ENCODE results near the gene HOXA9. TPM values are rescaled to one million over a fixed set of nuclear protein-coding genes. Genes with fewer than 3 reads are reported as not detected.

The HOXA9 gene
- total RNA-seq, 1 donor from 2014 or later = 9.6 TPM

DNA sequence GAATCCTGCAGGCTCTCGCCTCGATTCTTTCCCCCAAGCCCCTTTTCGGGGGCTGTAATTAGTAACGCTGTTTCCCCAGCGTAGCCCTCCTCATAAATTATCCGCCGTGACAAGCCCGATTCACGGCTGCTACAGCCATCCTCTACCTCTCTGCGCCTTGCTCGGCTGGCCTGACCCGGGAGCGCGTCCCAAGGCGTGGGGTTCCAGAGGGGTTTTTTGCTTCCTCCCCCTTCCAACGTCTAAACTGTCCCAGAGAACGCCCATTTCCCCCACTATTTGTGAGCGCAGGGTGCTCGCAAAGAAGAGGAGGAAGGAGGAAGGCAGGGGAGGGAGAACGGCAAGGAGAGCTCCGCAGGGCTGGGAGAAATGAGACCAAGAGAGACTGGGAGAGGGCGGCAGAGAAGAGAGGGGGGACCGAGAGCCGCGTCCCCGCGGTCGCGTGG, 22.7 kb downstream of the HOXA9 start:
- no peak for DNase-seq

DNA sequence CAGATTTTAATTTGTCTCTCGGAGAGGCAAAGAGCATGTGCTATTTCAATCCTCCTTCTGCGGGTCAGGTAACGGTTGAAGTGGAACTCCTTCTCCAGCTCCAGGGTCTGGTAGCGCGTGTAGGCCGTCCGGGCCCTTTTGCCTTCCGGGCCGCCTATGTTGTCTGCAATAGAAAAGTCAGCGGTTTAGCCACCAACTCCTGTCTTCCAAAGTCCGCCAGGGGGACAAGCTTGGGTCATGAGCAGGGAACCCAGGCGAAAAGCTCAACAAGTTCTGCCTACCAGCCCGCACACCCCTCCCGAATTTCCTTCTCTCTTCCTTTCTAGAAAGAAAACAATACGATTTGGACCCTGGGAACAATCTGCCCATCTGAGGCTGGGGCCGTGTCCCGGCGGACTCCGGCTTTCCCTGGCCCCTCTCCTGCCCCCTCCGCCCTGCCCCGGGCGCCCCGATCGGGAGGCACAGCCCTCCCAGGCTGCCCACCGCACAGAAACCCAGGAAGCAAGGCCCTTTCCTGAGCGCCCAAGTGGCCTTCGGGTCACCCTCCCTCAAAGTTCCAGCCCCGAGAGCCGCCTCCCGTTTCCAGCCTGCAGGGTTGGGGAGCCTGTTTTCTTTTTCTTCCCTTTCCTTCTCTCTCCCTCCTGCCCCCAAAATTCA, 23.3 kb downstream of the HOXA9 start:
- no peak for DNase-seq

DNA sequence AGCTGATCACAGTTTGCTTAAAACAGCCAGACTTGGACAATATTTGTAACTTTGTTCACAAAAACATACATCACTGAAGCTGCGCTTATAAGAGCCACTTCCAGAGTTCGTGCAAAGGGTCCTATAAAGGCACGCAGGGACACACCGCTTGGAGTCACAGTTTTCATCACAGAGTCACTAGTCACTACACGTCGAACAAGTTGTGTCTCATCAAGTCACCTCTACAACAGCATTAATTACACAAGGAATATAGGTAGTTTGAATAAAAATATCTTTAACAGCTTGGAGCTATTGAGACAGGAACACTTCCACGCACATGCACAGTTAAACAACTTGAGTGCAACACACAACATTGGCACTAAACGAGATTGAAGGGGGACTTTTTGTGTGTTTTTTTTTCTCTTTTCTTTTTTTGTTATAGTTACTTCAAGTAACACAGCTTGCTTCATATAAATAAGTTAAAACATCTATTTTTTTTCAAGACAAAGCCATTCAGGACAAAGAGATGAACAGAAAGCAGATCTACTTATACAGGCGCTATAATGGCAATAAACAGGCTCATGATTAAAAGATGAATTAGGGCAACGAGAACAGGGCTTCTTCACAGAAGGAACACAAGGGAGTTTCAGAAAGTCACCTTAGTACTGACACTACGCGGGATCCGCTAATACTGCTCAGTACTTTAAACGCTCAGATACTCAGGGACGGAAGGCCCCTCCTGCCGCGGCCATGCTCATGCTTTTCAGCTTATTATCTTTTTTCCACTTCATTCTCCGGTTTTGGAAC, 24.0 kb downstream of the HOXA9 start:
- no peak for DNase-seq

DNA sequence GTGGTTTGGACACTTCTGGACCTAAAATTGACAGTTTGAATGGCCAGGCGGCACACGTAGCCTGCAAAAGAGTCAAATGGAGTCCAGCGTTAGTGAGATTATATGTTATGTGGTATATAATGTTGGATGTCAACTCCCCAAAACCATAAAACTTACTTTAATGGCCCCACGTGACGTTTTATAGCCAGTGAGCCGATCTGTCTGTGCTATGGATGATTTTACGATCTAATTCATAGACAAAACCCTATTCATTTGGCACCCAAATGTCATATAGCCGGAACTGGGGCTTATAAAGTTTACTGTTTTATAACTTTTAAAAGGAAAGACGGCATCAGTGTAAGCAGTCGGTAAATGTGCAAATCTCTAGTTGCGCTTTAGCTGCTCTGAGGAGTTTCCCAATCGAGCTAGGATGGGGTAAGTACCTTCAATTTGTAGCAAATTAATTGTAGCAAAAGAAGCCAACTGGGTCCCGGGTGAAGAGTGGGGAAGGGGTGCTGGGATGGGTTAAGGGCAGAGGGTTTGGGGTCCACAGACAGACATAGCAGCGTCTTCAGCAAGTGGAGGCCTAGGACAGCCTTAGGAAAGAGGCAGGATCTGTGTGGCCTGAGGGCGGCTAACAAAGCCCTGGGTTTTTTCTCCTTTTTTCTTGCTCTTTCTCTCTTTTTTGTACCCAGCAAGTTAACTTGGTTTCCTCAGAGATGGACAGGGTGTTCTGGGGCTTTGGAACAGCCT, 25.0 kb downstream of the HOXA9 start:
- DNase-seq = no peak

- DNase-seq = no peak
Observed at GRCh38 chr7:27139334-27140125, 25.8 kb downstream of the HOXA9 start.

DNA sequence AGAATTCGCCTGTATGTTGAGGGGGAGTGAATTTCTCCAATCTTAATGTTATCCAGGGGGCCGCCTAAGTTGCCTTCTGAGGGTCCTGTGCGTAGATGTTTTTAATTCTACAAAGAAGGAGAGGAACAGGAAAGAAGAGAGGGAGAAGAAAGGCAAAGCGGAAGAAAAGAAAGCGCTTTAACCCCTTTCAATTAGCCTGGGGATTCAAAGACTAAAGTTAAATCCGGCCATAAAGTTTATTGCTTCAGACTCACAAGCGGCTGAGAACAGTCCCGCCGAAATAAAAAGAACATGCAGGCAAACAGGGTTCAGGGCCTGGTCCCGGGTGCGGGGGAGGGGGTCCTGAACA, 26.4 kb downstream of the HOXA9 start:
- no peak for DNase-seq

DNA sequence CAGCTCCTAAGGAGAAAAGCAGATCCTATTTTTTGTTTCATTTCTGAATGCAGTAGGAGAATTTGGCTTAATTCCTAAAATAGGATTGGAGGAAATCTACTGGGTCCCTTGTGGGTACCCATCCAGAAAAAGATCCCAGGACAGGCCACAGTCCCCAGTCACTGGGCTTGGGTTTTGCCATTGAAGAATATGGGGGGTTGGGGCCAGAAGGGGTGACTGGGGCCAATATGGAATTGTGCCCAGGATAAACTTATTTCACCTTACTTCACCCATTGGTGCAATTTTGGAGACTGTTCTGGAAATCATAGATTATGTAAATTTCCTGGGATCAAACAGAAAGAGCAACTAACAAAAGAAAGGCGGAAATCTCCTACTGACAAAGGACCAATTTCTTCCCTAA, 26.9 kb downstream of the HOXA9 start:
- DNase-seq = no peak

GRCh38 chr7:27137640-27138315, 27.6 kb downstream of the HOXA9 start:
- no peak for DNase-seq

DNA sequence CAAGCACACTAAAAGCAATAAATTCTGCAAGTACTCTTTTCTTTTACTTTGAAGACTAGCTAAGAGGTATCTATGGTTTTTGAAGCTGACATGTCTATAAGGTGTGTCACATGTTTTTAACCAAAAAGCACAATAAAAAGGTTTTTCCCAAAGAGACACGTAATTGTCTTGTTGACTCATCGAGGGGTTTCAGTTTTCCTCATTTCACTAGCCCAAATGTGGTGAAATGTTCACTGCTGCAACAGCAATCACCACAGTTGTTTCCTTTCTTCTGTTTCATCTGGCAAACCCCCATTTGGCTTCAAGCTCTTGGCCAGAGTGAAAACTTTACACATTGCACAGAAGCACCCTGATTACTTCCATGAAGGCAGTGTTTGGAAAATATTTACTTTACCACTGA, 30.9 kb downstream of the HOXA9 start:
- no peak for DNase-seq

- DNase-seq = no peak
Observed at GRCh38 chr7:27133409-27134231, 31.7 kb downstream of the HOXA9 start.

DNA sequence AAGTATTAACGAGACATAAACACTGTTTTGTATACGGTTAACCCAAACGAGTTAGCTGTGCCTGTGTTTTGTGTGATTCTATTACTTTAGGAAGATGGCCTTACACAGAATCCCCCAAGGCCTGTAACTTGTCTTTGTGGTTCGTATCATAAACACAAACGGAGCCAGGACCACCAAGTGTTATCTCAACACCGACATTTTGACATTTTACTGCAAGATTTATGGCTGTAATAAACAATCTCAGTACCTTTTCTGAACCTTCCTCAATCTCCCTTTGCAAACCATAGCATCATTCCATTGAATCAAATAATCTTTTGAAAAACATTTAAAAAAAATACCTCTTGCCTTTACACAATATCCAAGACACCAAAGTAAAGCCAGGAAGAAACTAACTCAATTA, 32.4 kb downstream of the HOXA9 start:
- DNase-seq = no peak

DNA sequence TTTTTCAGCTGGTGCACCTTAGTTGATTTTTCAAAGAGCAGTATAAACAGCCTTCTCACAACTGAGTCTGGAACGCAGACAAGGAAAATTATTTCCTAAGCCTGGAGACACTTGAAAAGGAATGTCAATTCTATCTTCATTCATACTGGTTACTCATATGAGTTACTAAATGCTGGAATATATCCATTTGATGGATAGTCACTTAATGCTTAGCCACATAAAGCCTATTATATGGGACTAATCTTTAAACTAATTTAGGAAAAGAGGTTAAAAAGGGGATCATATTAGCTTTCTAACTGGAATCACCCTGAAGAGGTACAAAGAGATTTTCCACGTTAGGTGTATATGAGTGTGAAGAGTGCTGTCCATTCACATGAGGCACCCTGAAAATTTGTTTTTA, 33.1 kb downstream of the HOXA9 start:
- no peak for DNase-seq

DNA sequence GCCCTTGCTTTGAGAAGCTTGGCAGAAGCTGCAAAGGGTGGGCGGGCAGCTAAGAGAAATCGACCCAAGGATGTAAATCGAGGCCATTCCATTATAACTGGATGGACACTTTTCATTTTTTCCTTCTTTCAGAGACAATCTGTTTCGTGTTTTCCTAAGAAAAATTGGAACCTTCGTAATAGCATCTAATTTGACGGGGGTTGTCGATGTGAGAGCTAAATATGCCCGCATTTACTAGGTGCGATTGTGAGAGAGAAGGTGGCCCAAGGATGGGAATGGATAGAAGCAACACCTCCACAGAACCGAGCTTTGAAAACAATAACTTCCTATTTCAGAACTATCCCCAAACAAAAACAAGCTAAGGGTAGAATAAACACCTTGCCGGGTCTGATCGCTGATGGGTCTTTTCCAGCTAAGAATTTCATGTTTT, 33.9 kb downstream of the HOXA9 start:
- DNase-seq = no peak

DNA sequence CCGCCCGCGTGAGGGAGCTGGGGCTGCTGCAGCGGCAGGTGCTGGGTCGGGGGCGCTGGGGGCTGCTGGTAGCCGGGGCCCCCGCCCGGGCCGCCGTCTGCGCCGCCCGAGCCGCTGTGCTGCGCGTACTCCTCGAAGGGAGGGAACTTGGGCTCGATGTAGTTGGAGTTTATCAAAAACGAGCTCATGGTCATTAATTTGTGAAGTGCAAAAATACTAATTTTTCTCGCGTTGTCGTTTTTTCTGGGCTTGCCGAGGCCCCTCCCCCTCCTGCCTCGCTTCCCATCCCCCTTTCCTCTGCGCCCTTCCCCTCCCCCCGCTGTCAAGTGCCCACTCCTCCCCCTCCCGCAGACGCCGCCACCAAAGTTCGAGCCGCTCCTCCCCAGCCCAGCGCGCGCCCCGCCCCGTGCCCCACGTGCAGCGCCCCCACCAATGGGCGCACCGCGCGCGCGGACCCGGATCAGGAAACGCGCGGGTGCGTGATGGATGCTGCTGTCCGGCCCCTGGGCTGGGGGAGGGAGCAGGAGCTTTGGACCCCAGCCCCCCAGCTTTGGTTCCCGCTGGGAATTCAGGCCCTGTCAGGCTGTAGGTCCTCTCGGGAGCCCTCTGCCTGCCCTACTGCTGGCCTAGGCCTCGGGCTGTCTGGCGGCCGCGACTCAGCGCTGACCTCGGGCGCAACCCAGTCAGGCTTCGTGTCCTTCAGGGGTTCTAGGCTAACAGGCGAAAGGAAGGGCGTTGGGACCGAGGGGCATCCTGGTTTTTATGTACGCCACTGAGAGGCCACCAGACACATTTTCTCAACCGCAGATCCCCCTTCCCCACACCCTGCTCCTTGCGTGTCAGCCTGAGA, 34.6 kb downstream of the HOXA9 start, which contains the start of gene HOXA4:
TSS of gene HOXA4 (minus strand) at position 218 of the 850 bp plus-strand sequence. CDS start at position 194, 24 bp downstream.
- DNase-seq = peak; percentile 83

DNA sequence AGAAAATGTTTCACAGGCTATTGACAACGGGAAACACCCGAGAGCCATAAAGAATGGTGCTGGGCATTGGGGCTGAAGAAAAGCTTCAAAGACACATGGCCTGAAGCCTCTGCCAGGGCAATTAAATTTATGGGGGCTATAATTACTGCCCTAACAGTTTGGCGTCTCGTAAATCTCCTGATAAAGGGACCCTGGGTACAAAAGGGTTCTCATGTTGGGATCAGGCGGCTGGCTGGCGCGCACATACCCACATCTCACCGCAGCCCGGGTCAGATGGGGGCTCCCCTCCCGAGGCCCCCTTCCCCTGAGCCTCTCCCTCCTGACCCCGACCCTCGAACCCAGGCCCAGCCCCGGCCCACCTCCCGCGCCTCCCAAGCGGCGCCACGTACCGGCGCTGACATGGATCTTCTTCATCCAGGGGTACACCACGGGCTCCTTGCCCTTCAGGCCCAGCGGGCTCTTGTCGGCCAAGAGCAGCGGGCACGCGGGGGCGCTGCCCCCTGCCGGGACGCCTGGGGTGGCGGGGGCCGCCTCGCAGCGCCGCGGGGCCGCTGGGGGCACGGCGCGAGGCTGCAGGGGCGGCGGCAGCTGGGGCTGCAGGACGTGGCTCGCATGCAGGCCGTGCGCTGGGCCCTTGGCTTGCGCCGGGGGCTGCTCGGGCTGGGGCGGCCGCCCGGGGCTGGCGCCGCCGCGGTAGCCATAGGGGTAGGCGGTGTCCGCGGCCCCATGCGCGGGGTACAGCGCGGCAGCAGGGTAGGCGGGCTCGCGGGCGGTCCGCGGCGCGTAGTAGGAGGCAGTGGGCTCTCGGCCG, 35.4 kb downstream of the HOXA9 start:
- DNase-seq = no peak

GRCh38 chr7:27128776-27129728, 36.3 kb downstream of the HOXA9 start:
- no peak for DNase-seq

DNA sequence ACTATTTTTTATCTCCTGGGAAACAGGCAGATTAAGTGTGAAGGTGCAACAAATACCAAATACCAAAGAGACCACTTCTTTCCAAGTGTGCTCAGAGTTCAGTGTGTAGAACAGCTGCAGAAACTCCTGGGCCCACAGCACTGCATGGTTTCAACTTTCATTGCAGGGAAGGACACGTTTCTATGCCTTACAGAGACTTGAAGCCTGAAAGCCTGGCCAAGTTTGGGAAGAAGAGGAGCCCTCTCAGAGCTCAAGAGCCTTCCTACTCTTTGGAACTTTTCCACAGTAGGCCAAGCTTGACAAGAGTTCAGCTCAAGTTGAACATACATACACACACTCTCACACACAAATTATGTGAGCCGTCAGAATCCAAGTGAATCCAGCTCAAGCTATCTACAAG, 37.3 kb downstream of the HOXA9 start:
- peak; percentile 52 for DNase-seq
